HepG2 (cell line): Measurements from ENCODE around the gene FASTKD3. TPM values are rescaled to one million over a fixed set of nuclear protein-coding genes. Genes with fewer than 3 reads are reported as not detected.

Experiments
- ELF1 ChIP-seq: sonication (generic); formaldehyde crosslinking; IDR thresholded peaks from 2 replicates; pipeline ENCODE4 v1.4.0; 2020; ENCODE audit warnings: missing genetic modification reagents
- JUNB ChIP-seq: sonication (generic); formaldehyde crosslinking; IDR thresholded peaks from 2 replicates; pipeline ENCODE4 v1.8.0; 2022; ENCODE audit warnings: missing genetic modification reagents, mild to moderate bottlenecking, borderline replicate concordance
- KDM5B ChIP-seq: sonication (generic); formaldehyde crosslinking; IDR thresholded peaks from 2 replicates; pipeline ENCODE4 v1.4.0; 2020; ENCODE audit warnings: missing genetic modification reagents, mild to moderate bottlenecking, borderline replicate concordance
- KMT2A ChIP-seq: sonication (generic); formaldehyde crosslinking; IDR thresholded peaks from 2 replicates; pipeline ENCODE4 v1.4.0; 2020; ENCODE audit warnings: missing genetic modification reagents
- MEIS1 ChIP-seq: sonication (generic); formaldehyde crosslinking; IDR thresholded peaks from 2 replicates; pipeline ENCODE4 v1.9.0; 2021; ENCODE audit warnings: mild to moderate bottlenecking, missing genetic modification reagents, moderate library complexity, borderline replicate concordance
- SP4 ChIP-seq: sonication (generic); formaldehyde crosslinking; IDR thresholded peaks from 2 replicates; pipeline ENCODE4 v1.8.1; 2023; ENCODE audit warnings: mild to moderate bottlenecking, missing genetic modification reagents
- ZBTB21 ChIP-seq: sonication (generic); formaldehyde crosslinking; IDR thresholded peaks from 2 replicates; pipeline ENCODE4 v1.4.0; 2020; ENCODE audit warnings: missing genetic modification reagents
- ZBTB7A ChIP-seq: sonication (generic); formaldehyde crosslinking; IDR thresholded peaks from 2 replicates; pipeline ENCODE4 v1.8.0; 2022; ENCODE audit warnings: mild to moderate bottlenecking, missing genetic modification reagents
- ZFP37 ChIP-seq: sonication (generic); formaldehyde crosslinking; IDR thresholded peaks from 2 replicates; pipeline ENCODE4 v1.4.0; 2020; ENCODE audit warnings: missing genetic modification reagents, borderline replicate concordance
- ZFP90 ChIP-seq: sonication (generic); formaldehyde crosslinking; IDR thresholded peaks from 2 replicates; pipeline ENCODE4 v1.8.0; 2022; ENCODE audit warnings: missing genetic modification reagents, mild to moderate bottlenecking, inconsistent platforms, borderline replicate concordance
- ZNF496 ChIP-seq: sonication (generic); formaldehyde crosslinking; IDR thresholded peaks from 2 replicates; pipeline ENCODE4 v1.8.1; 2023; ENCODE audit warnings: mild to moderate bottlenecking, moderate library complexity, missing genetic modification reagents; ENCODE audit not compliant: insufficient replicate concordance
- ZNF543 ChIP-seq: sonication (generic); formaldehyde crosslinking; IDR thresholded peaks from 2 replicates; pipeline ENCODE4 v1.4.0; 2020; ENCODE audit warnings: mild to moderate bottlenecking, missing genetic modification reagents
- ZNF792 ChIP-seq: IDR thresholded peaks from 2 replicates; pipeline ENCODE4 v1.6.1; 2016
- polyA plus RNA-seq, 8 experiments: library from polyadenylated mRNA; depleted of rRNA in 3 of 8; stranded (reverse) in 7 of 8; unstranded in 1 of 8; fragments of >200 nt; fragmentation: Illumina TruSeq in 4 of 8; extraction: Trizol in 4 of 8; gene quantifications; 2 replicates each; pipeline versions ENCODE4 v1.2.1 to v1.2.3, GENCODE V29; 2011 to 2016; ENCODE audit warnings: low read depth in 4 of 8, missing spikeins in 1 of 8, mixed read lengths in 1 of 8; ENCODE audit not compliant: insufficient read depth in 1 of 8
- total RNA-seq, 5 experiments: library from RNA; depleted of rRNA; stranded (reverse); fragments of >200 nt; fragmentation: Illumina TruSeq; extraction: Trizol; gene quantifications; 2 replicates each; pipeline ENCODE4 v1.2.3, GENCODE V29; 2016; ENCODE audit warnings: low read depth in 1 of 5
- TF ChIP-seq, protein P1 (sequence below): sonication (generic); formaldehyde crosslinking; conservative IDR thresholded peaks from 2 replicates; pipeline ENCODE4 v1.4.0; 2020; ENCODE audit warnings: mild to moderate bottlenecking, missing genetic modification reagents, moderate library complexity
- TF ChIP-seq, protein P2 (sequence below): sonication (generic); formaldehyde crosslinking; IDR thresholded peaks from 2 replicates; pipeline ENCODE4 v1.4.0; 2020; ENCODE audit warnings: missing genetic modification reagents
- TF ChIP-seq, protein P3 (sequence below): sonication (generic); IDR thresholded peaks from 2 replicates; pipeline ENCODE4 v1.6.1; 2016; ENCODE audit warnings: low read depth, borderline replicate concordance
- TF ChIP-seq, protein P4 (sequence below): IDR thresholded peaks from 2 replicates; pipeline ENCODE4 v1.4.0; 2020; ENCODE audit warnings: mild to moderate bottlenecking, missing genetic modification reagents

FASTKD3 gene
- total and polyA plus RNA-seq, 2 of the 13 experiments (the other 11 are each of a cell fraction or from before 2014, with no cell fraction given): 6.9 to 17.8 TPM

DNA sequence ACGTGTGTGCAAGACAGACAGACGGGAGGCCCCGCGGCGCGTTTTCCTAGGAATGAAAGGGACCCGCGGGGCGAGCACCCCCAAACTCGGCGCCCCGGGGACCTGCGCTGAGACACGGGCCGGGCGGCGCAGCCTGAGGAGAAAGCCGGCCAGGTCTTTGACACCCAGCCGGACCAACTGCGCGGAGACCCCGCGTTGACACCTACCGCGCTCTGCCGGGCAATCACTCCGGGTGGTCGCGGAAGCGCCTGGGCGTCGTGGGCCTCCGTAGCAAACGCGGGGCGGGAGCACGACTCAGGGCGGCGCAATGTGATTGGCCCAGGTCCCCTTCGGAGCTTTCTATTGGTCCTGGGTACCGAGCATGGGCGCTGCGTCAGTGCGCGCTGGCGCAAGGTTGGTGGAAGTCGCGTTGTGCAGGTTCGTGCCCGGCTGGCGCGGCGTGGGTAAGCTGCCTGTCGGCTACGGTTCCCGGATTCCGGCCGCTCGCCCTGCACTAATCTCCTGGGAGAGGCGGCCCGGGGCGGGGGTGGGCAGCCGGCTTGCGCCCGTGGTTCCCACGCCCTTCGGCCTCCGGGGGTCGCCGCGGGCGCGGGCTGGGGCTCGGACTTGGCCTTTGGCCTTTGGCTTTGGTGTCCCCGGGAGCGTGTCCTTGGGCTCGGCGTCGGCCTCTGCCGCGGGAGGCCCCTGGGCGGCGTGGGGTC, at the start of gene FASTKD3, which contains the start of gene MTRR (continued):
- TF ChIP-seq, protein P1, sequence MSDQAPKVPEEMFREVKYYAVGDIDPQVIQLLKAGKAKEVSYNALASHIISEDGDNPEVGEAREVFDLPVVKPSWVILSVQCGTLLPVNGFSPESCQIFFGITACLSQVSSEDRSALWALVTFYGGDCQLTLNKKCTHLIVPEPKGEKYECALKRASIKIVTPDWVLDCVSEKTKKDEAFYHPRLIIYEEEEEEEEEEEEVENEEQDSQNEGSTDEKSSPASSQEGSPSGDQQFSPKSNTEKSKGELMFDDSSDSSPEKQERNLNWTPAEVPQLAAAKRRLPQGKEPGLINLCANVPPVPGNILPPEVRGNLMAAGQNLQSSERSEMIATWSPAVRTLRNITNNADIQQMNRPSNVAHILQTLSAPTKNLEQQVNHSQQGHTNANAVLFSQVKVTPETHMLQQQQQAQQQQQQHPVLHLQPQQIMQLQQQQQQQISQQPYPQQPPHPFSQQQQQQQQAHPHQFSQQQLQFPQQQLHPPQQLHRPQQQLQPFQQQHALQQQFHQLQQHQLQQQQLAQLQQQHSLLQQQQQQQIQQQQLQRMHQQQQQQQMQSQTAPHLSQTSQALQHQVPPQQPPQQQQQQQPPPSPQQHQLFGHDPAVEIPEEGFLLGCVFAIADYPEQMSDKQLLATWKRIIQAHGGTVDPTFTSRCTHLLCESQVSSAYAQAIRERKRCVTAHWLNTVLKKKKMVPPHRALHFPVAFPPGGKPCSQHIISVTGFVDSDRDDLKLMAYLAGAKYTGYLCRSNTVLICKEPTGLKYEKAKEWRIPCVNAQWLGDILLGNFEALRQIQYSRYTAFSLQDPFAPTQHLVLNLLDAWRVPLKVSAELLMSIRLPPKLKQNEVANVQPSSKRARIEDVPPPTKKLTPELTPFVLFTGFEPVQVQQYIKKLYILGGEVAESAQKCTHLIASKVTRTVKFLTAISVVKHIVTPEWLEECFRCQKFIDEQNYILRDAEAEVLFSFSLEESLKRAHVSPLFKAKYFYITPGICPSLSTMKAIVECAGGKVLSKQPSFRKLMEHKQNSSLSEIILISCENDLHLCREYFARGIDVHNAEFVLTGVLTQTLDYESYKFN (CRISPR knock-in tag): 0 out of 2 replicates have a peak, but pooled peaks have one; percentile 32
- TF ChIP-seq JUNB (no peak), KMT2A (peak; percentile 89), MEIS1 (CRISPR knock-in tag) (0 out of 2 replicates have a peak, but pooled peaks have one; percentile 29), ZNF496 (CRISPR knock-in tag) (no peak), ZFP90 (CRISPR knock-in tag) (peak; percentile 20; the same call in 1 of the 2 replicates), ZFP37 (CRISPR knock-in tag) (peak; percentile 62; the same call in 1 of the 2 replicates), KDM5B (CRISPR knock-in tag) (peak; percentile 85; the same call in 1 of the 2 replicates), ZNF543 (peak; percentile 65), ZNF792 (CRISPR knock-in tag) (peak; percentile 39; the same call in 1 of the 2 replicates), SP4 (CRISPR knock-in tag) (peak; percentile 65; the same call in 1 of the 2 replicates), ZBTB7A (peak; percentile 97), ELF1 (CRISPR knock-in tag) (peak; percentile 83), ZBTB21 (no peak)
- TF ChIP-seq, protein P2, sequence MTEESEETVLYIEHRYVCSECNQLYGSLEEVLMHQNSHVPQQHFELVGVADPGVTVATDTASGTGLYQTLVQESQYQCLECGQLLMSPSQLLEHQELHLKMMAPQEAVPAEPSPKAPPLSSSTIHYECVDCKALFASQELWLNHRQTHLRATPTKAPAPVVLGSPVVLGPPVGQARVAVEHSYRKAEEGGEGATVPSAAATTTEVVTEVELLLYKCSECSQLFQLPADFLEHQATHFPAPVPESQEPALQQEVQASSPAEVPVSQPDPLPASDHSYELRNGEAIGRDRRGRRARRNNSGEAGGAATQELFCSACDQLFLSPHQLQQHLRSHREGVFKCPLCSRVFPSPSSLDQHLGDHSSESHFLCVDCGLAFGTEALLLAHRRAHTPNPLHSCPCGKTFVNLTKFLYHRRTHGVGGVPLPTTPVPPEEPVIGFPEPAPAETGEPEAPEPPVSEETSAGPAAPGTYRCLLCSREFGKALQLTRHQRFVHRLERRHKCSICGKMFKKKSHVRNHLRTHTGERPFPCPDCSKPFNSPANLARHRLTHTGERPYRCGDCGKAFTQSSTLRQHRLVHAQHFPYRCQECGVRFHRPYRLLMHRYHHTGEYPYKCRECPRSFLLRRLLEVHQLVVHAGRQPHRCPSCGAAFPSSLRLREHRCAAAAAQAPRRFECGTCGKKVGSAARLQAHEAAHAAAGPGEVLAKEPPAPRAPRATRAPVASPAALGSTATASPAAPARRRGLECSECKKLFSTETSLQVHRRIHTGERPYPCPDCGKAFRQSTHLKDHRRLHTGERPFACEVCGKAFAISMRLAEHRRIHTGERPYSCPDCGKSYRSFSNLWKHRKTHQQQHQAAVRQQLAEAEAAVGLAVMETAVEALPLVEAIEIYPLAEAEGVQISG (CRISPR knock-in tag): peak; percentile 36; the same call in 1 of the 2 replicates
- TF ChIP-seq, protein P3, sequence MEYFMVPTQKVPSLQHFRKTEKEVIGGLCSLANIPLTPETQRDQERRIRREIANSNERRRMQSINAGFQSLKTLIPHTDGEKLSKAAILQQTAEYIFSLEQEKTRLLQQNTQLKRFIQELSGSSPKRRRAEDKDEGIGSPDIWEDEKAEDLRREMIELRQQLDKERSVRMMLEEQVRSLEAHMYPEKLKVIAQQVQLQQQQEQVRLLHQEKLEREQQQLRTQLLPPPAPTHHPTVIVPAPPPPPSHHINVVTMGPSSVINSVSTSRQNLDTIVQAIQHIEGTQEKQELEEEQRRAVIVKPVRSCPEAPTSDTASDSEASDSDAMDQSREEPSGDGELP: 0 out of 2 replicates have a peak, but pooled peaks have one; percentile 7
- TF ChIP-seq, protein P4, sequence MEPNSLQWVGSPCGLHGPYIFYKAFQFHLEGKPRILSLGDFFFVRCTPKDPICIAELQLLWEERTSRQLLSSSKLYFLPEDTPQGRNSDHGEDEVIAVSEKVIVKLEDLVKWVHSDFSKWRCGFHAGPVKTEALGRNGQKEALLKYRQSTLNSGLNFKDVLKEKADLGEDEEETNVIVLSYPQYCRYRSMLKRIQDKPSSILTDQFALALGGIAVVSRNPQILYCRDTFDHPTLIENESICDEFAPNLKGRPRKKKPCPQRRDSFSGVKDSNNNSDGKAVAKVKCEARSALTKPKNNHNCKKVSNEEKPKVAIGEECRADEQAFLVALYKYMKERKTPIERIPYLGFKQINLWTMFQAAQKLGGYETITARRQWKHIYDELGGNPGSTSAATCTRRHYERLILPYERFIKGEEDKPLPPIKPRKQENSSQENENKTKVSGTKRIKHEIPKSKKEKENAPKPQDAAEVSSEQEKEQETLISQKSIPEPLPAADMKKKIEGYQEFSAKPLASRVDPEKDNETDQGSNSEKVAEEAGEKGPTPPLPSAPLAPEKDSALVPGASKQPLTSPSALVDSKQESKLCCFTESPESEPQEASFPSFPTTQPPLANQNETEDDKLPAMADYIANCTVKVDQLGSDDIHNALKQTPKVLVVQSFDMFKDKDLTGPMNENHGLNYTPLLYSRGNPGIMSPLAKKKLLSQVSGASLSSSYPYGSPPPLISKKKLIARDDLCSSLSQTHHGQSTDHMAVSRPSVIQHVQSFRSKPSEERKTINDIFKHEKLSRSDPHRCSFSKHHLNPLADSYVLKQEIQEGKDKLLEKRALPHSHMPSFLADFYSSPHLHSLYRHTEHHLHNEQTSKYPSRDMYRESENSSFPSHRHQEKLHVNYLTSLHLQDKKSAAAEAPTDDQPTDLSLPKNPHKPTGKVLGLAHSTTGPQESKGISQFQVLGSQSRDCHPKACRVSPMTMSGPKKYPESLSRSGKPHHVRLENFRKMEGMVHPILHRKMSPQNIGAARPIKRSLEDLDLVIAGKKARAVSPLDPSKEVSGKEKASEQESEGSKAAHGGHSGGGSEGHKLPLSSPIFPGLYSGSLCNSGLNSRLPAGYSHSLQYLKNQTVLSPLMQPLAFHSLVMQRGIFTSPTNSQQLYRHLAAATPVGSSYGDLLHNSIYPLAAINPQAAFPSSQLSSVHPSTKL (CRISPR knock-in tag): peak; percentile 37; the same call in 1 of the 2 replicates
